Large intestine (tissue), 3 donors: ENCODE results near the gene PNPLA4. TPM values are rescaled to one million over a fixed set of nuclear protein-coding genes. Genes with fewer than 3 reads are reported as not detected.
A peak's percentile ranks its signal among the peaks of the same experiment; 100 is the strongest.

Experiments
- DNase-seq, 2 donors: peaks; one replicate each; pipeline versions ENCODE4 v3.0.0 to v3.0.0-alpha.2; 2013
- H3K27ac ChIP-seq: one replicate; pipeline ENCODE4 v1.5.1; 2013; ENCODE audit warnings: low read length
- H3K27me3 ChIP-seq: 2 replicates; pipeline ENCODE4 v1.6.1; 2013; ENCODE audit warnings: low read length; ENCODE audit not compliant: control insufficient read depth, insufficient read depth
- H3K36me3 ChIP-seq: 2 replicates; pipeline ENCODE4 v1.6.1; 2013; ENCODE audit warnings: low read length; ENCODE audit not compliant: control insufficient read depth, insufficient read depth
- H3K4me1 ChIP-seq: one replicate; pipeline ENCODE4 v1.6.1; 2013; ENCODE audit warnings: low read length; ENCODE audit not compliant: control insufficient read depth, insufficient read depth
- H3K4me3 ChIP-seq: one replicate; pipeline ENCODE4 v1.5.1; 2013; ENCODE audit warnings: low read length
- H3K9me3 ChIP-seq: one replicate; pipeline ENCODE4 v1.6.1; 2013; ENCODE audit warnings: mild to moderate bottlenecking, low read depth, low read length, moderate library complexity; ENCODE audit not compliant: control insufficient read depth
- WGBS: methylation state at CpG from one replicate; pipeline ENCODE4 v1.1.5; 2013; ENCODE audit warnings: low lambda C conversion rate; ENCODE audit not compliant: insufficient coverage; 5-methylcytosine and 5-hydroxymethylcytosine counted together
- polyA plus RNA-seq: library from polyadenylated mRNA; unstranded; fragments of 120-200 nt; gene quantifications from one replicate; pipeline ENCODE4 v1.2.1, GENCODE V29; 2013

Gene PNPLA4
- polyA plus RNA-seq, 1 donor, result 16.1 TPM

GRCh38 chrX:7943600-7944245 is 16.5 kb upstream of the PNPLA4 start:
- Histone ChIP-seq H3K4me3 (no peak overlapping the region), H3K36me3 (no peaks in the 10 kb centered on the region), H3K4me1 (no peaks in the 10 kb centered on the region), H3K27ac (no peak overlapping the region), H3K27me3 (no peaks in the 10 kb centered on the region), H3K9me3 (no peaks in the 10 kb centered on the region)
- DNase-seq, result no peak
- WGBS, result no CpG with 5 or more reads among the region's 6 CpGs

GRCh38 chrX:7941390-7942042 is 14.3 kb upstream of the PNPLA4 start:
- H3K4me1 ChIP-seq, result no peaks in the 10 kb centered on the region
- no peaks in the 10 kb centered on the region for H3K27me3 ChIP-seq
- WGBS, result no CpG with 5 or more reads among the region's 3 CpGs
- H3K36me3 ChIP-seq, result no peaks in the 10 kb centered on the region
- H3K9me3 ChIP-seq, result no peaks in the 10 kb centered on the region
- H3K4me3 ChIP-seq, result no peak overlapping the region
- DNase-seq, result peak; percentile 10 to 32
- H3K27ac ChIP-seq, result no peak overlapping the region

GRCh38 chrX:7934026-7934425 is 6.8 kb upstream of the PNPLA4 start:
- WGBS, result no CpG with 5 or more reads among the region's 2 CpGs
- Histone ChIP-seq H3K36me3 (no peaks in the 10 kb centered on the region), H3K4me3 (no peak overlapping the region), H3K4me1 (no peaks in the 10 kb centered on the region), H3K9me3 (no peaks in the 10 kb centered on the region), H3K27me3 (no peaks in the 10 kb centered on the region), H3K27ac (no peak overlapping the region)
- DNase-seq, result no peak

GRCh38 chrX:7926914-7927258 is 327 bp downstream of the PNPLA4 start:
- no CpG with 5 or more reads among the region's 20 CpGs for WGBS
- Histone ChIP-seq H3K36me3 (peaks cover 7% of the 10 kb centered on the region), H3K27me3 (no peaks in the 10 kb centered on the region)

GRCh38 chrX:7926501-7926900 is 712 bp downstream of the PNPLA4 start:
- H3K4me1 ChIP-seq, result peaks cover 4% of the 10 kb centered on the region
- H3K4me3 ChIP-seq, result peak overlapping the region; percentile 62
- peak overlapping the region; percentile 85 for H3K27ac ChIP-seq
- WGBS, result no CpG with 5 or more reads among the region's 5 CpGs
- H3K9me3 ChIP-seq, result no peaks in the 10 kb centered on the region
- H3K36me3 ChIP-seq, result peaks cover 8% of the 10 kb centered on the region
- H3K27me3 ChIP-seq, result no peaks in the 10 kb centered on the region
- no peak for DNase-seq

More at GRCh38 chrX:7926914-7927258, 327 bp downstream of the PNPLA4 start:
- peak overlapping the region; percentile 62 for H3K4me3 ChIP-seq
- H3K4me1 ChIP-seq, result peaks cover 4% of the 10 kb centered on the region
- peak overlapping the region; percentile 85 for H3K27ac ChIP-seq
- no peaks in the 10 kb centered on the region for H3K9me3 ChIP-seq
- DNase-seq, result no peak

- Histone ChIP-seq H3K4me3 (no peak overlapping the region), H3K36me3 (peaks cover 11% of the 10 kb centered on the region), H3K27ac (no peak overlapping the region), H3K4me1 (peaks cover 4% of the 10 kb centered on the region), H3K27me3 (no peaks in the 10 kb centered on the region), H3K9me3 (no peaks in the 10 kb centered on the region)
- DNase-seq, result peak; percentile 48 to 56
- no CpG with 5 or more reads among the region's 9 CpGs for WGBS
These were observed 1.2 kb downstream of the PNPLA4 start for GRCh38 chrX:7925867-7926472.

GRCh38 chrX:7921750-7922149 is 5.5 kb downstream of the PNPLA4 start:
- H3K27ac ChIP-seq, result no peak overlapping the region
- no peaks in the 10 kb centered on the region for H3K4me1 ChIP-seq
- no peak overlapping the region for H3K4me3 ChIP-seq
- H3K9me3 ChIP-seq, result no peaks in the 10 kb centered on the region
- no CpG with 5 or more reads among the region's 12 CpGs for WGBS
- H3K27me3 ChIP-seq, result no peaks in the 10 kb centered on the region
- H3K36me3 ChIP-seq, result peaks cover 14% of the 10 kb centered on the region
- no peak for DNase-seq

GRCh38 chrX:7908821-7909220 is 18.4 kb downstream of the PNPLA4 start:
- WGBS, result no CpG with 5 or more reads among the region's 5 CpGs
- no peak for DNase-seq
- Histone ChIP-seq H3K27ac (no peak overlapping the region), H3K36me3 (peaks cover 10% of the 10 kb centered on the region), H3K4me1 (no peaks in the 10 kb centered on the region), H3K9me3 (no peaks in the 10 kb centered on the region), H3K27me3 (no peaks in the 10 kb centered on the region), H3K4me3 (no peak overlapping the region)

GRCh38 chrX:7904562-7904961 is 22.7 kb downstream of the PNPLA4 start:
- Histone ChIP-seq H3K27me3 (no peaks in the 10 kb centered on the region), H3K4me1 (no peaks in the 10 kb centered on the region), H3K4me3 (no peak overlapping the region), H3K9me3 (no peaks in the 10 kb centered on the region), H3K36me3 (peaks cover 15% of the 10 kb centered on the region), H3K27ac (no peak overlapping the region)
- WGBS, result no CpG with 5 or more reads among the region's 3 CpGs
- DNase-seq, result no peak

GRCh38 chrX:7891928-7892327 is 35.3 kb downstream of the PNPLA4 start:
- Histone ChIP-seq H3K4me3 (no peak overlapping the region), H3K27ac (no peak overlapping the region), H3K9me3 (no peaks in the 10 kb centered on the region), H3K36me3 (no peaks in the 10 kb centered on the region), H3K27me3 (no peaks in the 10 kb centered on the region), H3K4me1 (no peaks in the 10 kb centered on the region)
- no peak for DNase-seq
- WGBS, result no CpG with 5 or more reads among the region's 9 CpGs
